NOMO-1 treated with DMSO at 0.1 percent for 48 hours (cell line): Measurements from ENCODE around the gene TBRG4.

Experiments
- DNase-seq: peaks from one replicate; lab custom pipeline; 2025; ENCODE audit not compliant: unreplicated experiment; lab: John Stamatoyannopoulos, UW

The TBRG4 gene

DNA sequence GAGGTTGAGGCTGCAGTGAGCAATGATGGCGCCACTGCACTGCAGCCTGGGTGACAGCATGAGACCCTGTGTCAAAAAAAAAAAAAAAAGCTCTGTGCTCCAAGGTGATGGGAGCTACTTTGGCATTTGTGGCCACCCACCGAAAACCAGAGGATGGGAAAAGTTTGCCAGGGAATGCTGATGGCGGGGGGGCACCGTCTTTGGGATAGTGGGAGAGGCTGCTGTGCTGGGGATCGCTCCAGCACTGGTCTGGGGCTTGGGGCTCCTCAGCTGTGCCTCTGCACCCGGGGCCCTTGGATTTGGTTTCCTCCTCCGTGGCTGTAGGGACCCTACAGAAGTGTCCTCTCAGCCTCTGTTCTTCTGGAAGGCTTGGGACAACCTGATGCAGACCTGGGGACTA, 34.4 kb upstream of the TBRG4 start:
- DNase-seq, result no peak

GRCh38 chr7:45143616-45144015, 32.1 kb upstream of the TBRG4 start:
- no peak for DNase-seq

GRCh38 chr7:45140827-45141226, 29.3 kb upstream of the TBRG4 start:
- peak; percentile 34 for DNase-seq

DNA sequence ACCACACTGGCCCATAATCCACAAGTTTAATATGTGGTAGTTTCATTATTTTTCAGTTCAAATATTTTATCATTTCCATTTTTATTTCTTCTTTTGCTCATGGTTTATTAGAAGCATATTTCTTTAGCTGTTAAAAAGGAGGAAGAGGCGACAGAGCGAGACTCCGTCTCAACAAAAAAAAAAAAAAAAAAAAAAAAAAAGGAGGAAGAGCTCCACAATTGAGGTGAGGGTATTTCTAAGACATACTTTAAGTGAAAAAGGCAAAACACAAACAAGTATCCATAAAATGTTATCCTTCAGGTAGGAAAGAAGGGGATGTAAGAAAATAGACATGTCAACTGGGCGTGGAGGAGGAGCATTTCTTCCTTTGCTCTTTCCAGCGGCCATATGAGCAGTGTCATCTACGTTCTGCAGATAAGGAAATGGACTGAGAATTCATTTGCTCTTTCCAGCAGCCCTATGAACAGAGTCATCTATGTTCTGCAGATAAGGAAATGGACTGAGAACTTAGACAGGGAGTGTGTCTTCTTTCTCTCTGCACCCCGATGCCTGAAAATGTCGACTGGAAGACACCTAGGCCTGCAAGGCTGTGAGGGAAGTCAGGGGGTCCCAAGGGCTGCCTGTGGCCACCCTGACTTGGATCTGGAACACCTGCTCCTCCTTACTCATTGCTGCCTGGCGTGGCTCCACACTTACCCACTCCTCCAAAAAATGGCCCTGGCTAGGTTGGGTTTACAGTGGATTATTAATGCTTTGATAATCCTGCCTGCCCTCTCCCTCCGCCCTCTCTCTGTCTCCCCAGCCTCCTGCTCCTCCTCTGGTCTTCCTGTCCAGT, 27.2 kb upstream of the TBRG4 start:
- no peak for DNase-seq

GRCh38 chr7:45136106-45137060, 24.9 kb upstream of the TBRG4 start:
- DNase-seq, result peak; percentile 83

DNA sequence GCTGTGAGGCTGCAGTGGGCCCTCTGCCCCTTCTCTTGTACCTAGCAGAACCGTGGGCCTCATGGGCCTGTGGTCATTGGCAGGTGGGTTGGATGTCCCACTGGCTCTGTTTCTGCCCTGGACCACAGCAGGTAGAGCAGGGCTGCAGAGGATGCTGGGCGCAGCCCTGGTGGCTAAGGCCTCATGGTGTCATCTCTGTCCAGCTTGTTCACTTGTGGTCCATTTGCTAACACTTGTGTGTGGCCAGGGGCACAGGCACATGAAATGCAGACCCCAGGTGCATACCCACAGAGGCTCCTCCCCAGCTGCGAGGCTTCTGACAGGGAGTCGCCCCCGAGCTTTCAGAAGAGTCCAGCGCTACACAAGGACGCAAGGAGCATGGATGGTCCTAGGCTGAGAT, 22.4 kb upstream of the TBRG4 start:
- DNase-seq, result no peak

GRCh38 chr7:45133352-45133751, 21.9 kb upstream of the TBRG4 start:
- no peak for DNase-seq

DNA sequence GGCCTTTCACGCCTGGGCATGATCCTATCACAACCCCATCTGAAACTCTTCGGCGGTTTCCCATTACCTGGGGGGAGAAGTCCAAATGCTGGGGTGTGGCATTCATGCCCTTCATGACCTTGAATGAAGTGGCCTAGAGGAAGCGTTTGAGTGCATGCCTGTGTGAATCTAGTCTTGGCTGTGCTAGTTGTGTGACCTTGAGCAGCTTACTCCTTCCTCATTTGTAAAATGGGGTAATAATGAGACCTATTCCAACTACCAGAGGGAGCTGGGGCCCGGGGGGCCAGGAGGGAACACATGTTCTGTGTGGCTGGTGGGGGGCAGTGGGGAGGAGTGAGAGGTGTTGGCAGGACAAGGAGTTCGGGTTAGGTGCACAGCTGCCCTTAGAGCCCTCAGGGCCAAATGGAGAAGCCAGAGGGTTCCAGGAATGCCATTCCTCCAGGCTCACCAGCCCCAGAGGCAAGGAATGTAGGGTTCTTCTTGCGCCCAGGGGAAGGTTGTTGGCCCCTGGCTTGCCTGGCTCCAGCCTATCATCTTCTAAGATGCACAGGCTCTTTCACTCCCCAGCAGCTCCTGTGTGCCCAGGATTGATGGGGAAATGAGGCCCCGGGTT, 21.3 kb upstream of the TBRG4 start:
- peak; percentile 30 for DNase-seq

GRCh38 chr7:45131891-45132290, 20.4 kb upstream of the TBRG4 start:
- no peak for DNase-seq

GRCh38 chr7:45130910-45131309, 19.4 kb upstream of the TBRG4 start:
- no peak for DNase-seq

GRCh38 chr7:45129906-45130305, 18.4 kb upstream of the TBRG4 start:
- DNase-seq, result no peak

DNA sequence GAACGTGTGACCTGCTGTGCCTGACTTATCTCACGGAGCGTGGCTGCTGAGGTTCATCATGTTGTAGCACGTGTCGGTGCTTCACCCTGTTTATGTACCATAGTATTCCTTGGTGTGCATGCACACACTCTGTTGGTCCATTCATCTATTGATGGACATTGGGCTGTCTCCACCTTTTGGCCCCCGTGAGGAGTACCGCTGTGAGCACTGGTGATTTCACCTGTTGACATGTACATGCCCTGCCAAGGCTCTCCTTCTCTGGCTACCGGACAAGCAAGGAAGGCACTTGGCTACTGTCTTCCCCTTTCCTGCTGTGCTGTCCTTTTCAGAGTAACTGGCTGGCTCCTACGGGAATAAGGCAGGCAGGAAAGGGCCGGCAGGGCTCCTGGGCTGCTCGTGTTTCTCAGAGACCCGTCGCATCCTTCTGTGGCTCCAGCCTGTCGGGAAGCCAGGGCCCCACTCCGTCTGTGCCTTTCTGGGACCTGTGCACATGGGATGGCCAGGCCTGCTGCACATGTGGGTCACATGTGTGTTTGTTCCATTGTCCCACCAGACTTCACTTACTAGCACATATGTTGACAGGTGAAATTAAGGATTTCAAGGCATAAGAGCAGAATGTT, 17.8 kb upstream of the TBRG4 start:
- DNase-seq, result no peak

- DNase-seq, result no peak
These were observed 15.4 kb upstream of the TBRG4 start for GRCh38 chr7:45126920-45127319.

DNA sequence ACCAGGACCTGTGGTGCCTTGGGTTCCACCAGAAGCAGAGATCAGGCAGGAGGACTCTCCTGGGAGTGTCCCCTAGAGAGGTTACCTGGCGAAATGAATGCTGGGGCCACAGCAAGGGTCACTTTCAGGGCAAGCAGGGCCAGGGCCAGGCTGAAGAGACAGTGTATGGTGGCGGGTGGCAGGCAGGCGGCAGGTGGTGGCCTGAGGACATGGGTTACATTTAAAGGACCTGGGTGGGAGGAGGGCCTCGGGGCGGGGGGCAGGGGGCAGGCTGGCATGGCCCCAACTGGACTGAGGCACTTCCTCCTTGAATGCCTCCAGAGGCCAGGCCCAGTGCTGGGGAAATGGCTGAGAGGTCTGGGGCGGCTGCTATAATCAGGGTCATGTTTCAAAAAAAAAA, 14.7 kb upstream of the TBRG4 start:
- DNase-seq, result no peak

DNA sequence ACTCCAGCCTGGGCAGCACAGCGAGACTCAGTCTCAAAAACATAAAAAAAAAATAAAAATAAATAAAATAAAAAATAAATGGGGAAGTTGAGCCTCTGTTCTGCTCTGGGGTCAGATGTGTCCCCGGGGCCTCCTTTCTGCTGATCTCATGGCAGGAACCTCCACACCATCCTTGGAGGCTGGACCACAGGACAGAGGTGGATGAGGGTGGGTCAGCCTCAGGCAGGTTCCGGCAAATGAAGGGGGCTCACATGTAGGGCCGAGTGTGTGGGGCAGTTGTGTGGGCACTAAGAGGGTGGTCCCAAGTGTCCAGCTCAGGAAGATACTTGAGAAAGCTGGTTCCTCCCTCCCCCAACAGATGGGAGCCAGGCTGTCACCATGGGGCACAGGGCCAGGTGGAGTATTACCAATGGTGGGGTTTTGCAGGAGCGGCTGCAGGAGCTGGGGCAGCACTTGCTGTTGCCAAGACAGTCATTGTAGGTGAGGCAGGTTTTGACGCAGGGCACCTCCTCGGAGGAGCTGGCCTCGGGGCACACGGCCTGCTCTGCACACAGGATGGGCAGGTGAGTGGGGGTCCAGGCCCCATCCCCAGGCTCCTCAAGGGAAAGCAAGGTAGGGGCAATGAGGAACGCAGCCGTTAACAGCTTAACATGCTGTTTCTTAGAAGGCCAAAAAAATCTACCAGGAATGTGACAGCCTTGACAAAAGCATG, 13.9 kb upstream of the TBRG4 start:
- no peak for DNase-seq

- no peak for DNase-seq
These were observed 12.6 kb upstream of the TBRG4 start for GRCh38 chr7:45123913-45124710.

DNA sequence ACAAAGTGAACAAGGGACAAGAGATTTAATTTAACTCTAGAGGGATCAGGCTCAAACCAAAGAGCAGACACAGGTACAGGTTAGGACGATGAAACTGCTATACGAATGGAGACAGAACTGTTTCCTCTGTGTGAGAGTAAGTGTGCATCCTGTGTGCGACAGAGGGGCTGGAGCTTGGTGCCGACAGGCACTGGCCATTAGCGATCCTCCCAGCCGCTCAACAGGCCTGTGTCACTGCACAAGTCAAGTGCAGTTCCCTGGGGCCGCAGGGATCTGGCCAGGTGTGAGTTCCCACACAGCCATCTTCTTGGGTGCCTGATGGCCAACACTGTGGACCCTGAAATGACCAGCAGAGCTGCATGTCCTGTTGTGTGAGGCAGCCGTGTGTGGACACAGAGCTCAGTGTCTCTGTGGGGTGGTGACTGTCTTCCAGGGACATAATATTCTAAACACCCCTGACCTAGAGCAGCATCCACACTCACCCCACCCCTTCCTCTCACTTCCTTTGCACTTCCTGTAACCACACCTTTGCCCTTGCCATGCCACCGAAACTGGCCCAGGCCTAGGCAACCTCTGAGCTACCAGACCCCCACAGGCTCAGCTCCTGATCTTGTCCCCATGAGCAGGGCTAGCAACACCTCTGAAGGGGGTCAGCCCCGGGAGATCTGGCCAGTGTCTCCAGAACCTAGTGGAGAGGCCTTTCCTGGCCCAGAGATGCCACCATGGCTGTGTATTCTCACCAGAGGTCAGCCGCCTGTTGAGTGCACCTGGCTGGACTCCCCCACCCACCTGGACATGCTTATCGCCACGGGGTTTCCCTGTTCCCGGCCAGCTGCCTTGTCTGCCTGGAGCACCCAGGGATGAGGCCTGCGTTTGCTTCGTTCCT, 11.7 kb upstream of the TBRG4 start:
- no peak for DNase-seq

GRCh38 chr7:45119550-45119949, 8.1 kb upstream of the TBRG4 start:
- peak; percentile 55 for DNase-seq

- no peak for DNase-seq
These were observed 7.4 kb upstream of the TBRG4 start for GRCh38 chr7:45118889-45119331.
